Upper lobe of right lung (tissue), 1 donor: ENCODE results near the gene FGF2. TPM values are rescaled to one million over a fixed set of nuclear protein-coding genes. Genes with fewer than 3 reads are reported as not detected.

Source experiments
- ATAC-seq: fragments of 200-7000 bp; cut with Tn5 transposase; one replicate; pipeline ENCODE4 v1.9.1; 2020; ENCODE audit warnings: mild to moderate bottlenecking, moderate library complexity
- DNase-seq: peaks from one replicate; pipeline ENCODE4 v3.0.0-alpha.2; 2020
- H3K27ac ChIP-seq: fragments of 200-600 bp; one replicate; pipeline ENCODE4 v1.8.0; 2022
- H3K27me3 ChIP-seq: fragments of 200-600 bp; one replicate; pipeline ENCODE4 v1.8.0; 2022; ENCODE audit warnings: mild to moderate bottlenecking
- H3K36me3 ChIP-seq: fragments of 200-600 bp; one replicate; pipeline ENCODE4 v1.8.0; 2022
- H3K4me1 ChIP-seq: fragments of 200-600 bp; one replicate; pipeline ENCODE4 v1.8.0; 2022
- H3K4me3 ChIP-seq: fragments of 200-600 bp; one replicate; pipeline ENCODE4 v1.8.0; 2022; ENCODE audit warnings: mild to moderate bottlenecking
- H3K9me3 ChIP-seq: fragments of 200-600 bp; one replicate; pipeline ENCODE4 v1.8.0; 2022
- CTCF ChIP-seq: fragments of 200-600 bp; IDR thresholded peaks from one replicate; pipeline ENCODE4 v1.8.0; 2022; ENCODE audit warnings: antibody characterized with exemption
- intact Hi-C: fragments of 100-400 bp; cut with DNase I; formaldehyde crosslinking; loops from one replicate; pipeline ENCODE4 v1.11.0; 2022
- total RNA-seq: library from RNA; stranded (reverse); fragmentation: NEBNext Ultra II Directional; extraction: Animal tissue kit (Norgen Biotek cat#: 25700); gene quantifications from one replicate; pipeline ENCODE4 v1.2.1, GENCODE V29; 2021
- donor health status: DM: no; HTN: yes; CAD: no; lungs with severe emphysema.

Gene FGF2
- total RNA-seq, 1 donor from 2014 or later: 11.1 TPM

GRCh38 chr4:122855353-122855890 is 28.8 kb downstream of the FGF2 start:
- Histone ChIP-seq H3K27me3 (no peaks in the 10 kb centered on the region), H3K36me3 (no peaks in the 10 kb centered on the region), H3K4me1 (peaks cover 6% of the 10 kb centered on the region), H3K9me3 (no peaks in the 10 kb centered on the region), H3K4me3 (no peak overlapping the region), H3K27ac (peak overlapping the region; percentile 40)
- ATAC-seq: no peak
- DNase-seq: no peak
- intact Hi-C loops: no loop called here
- TF ChIP-seq CTCF: no peak

GRCh38 chr4:122857160-122857559 is 30.5 kb downstream of the FGF2 start:
- intact Hi-C loops: no loop called here
- no peak for ATAC-seq
- no peak overlapping the region for H3K27ac ChIP-seq
- H3K4me1 ChIP-seq: peaks cover 6% of the 10 kb centered on the region
- DNase-seq: no peak
- no peak for TF ChIP-seq CTCF
- no peaks in the 10 kb centered on the region for H3K9me3 ChIP-seq
- no peaks in the 10 kb centered on the region for H3K36me3 ChIP-seq
- no peak overlapping the region for H3K4me3 ChIP-seq
- no peaks in the 10 kb centered on the region for H3K27me3 ChIP-seq

- no peak for ATAC-seq
- DNase-seq: no peak
- no peak overlapping the region for H3K27ac ChIP-seq
- no peaks in the 10 kb centered on the region for H3K9me3 ChIP-seq
- no peaks in the 10 kb centered on the region for H3K36me3 ChIP-seq
- H3K4me1 ChIP-seq: peaks cover 5% of the 10 kb centered on the region
- TF ChIP-seq CTCF: no peak
- H3K4me3 ChIP-seq: no peak overlapping the region
- no peaks in the 10 kb centered on the region for H3K27me3 ChIP-seq
- intact Hi-C loops: no loop called here
Observed at GRCh38 chr4:122858705-122859104, 32.1 kb downstream of the FGF2 start.

GRCh38 chr4:122861172-122861943 is 34.7 kb downstream of the FGF2 start:
- no peak for TF ChIP-seq CTCF
- no peak overlapping the region for H3K4me3 ChIP-seq
- H3K9me3 ChIP-seq: no peaks in the 10 kb centered on the region
- H3K4me1 ChIP-seq: no peaks in the 10 kb centered on the region
- H3K36me3 ChIP-seq: no peaks in the 10 kb centered on the region
- DNase-seq (no peak), ATAC-seq (no peak)
- no peak overlapping the region for H3K27ac ChIP-seq
- intact Hi-C loops: no loop called here
- H3K27me3 ChIP-seq: no peaks in the 10 kb centered on the region

GRCh38 chr4:122863639-122864038 is 37.0 kb downstream of the FGF2 start:
- DNase-seq (no peak), ATAC-seq (no peak)
- H3K4me1 ChIP-seq: no peaks in the 10 kb centered on the region
- intact Hi-C loops: no loop called here
- H3K27ac ChIP-seq: no peak overlapping the region
- H3K4me3 ChIP-seq: no peak overlapping the region
- no peak for TF ChIP-seq CTCF
- H3K36me3 ChIP-seq: no peaks in the 10 kb centered on the region
- no peaks in the 10 kb centered on the region for H3K27me3 ChIP-seq
- H3K9me3 ChIP-seq: no peaks in the 10 kb centered on the region
